PC-9 (cell line): ENCODE measurements around the gene LIX1L.

Source experiments
- CTCF ChIP-seq: fragments of 200-600 bp; sonication (generic); conservative IDR thresholded peaks from 2 replicates; pipeline ENCODE4 v1.6.1; 2017; ENCODE audit warnings: mixed run types, antibody characterized with exemption, mild to moderate bottlenecking, moderate library complexity
- EZH2 ChIP-seq: fragments of 200-600 bp; sonication (generic); IDR thresholded peaks from 2 replicates; pipeline ENCODE4 v1.8.0; 2017; ENCODE audit warnings: antibody characterized with exemption, low read depth

DNA sequence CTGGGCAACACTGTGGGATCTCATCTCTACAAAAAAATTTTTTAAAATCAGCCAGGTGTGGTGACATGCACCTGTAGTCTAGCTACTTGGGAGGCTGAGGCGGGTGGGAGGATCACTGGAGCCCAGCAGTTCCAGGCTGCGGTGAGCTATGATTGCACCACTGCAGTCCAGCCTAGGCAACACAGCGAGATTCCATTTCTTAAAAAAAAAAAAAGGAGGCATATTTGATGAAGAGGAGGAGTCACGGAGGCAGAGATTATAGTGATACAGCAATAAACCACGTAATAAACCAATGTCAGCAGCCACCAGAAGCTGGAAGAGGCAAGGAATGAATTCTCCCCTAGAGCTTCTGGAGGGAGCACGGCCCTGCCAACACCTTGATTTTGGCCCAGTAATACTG is 4.0 kb downstream of the LIX1L start:
- TF ChIP-seq CTCF = no peak
- no peak for TF ChIP-seq EZH2
